HEK293 (cell line): ENCODE measurements around the gene COPRS.

Experiments used
- GLI4 ChIP-seq: fragments of 450-650 bp; formaldehyde crosslinking; IDR thresholded peaks from 2 replicates; pipeline ENCODE4 v1.5.1; 2016; ENCODE audit warnings: missing biosample characterization, missing genetic modification characterization
- GLIS1 ChIP-seq: fragments of 450-650 bp; formaldehyde crosslinking; IDR thresholded peaks from 2 replicates; pipeline ENCODE4 v1.5.1; 2016; ENCODE audit warnings: missing biosample characterization, missing genetic modification characterization
- HOXA7 ChIP-seq: sonication (generic); formaldehyde crosslinking; IDR thresholded peaks from 2 replicates; pipeline ENCODE4 v1.8.1; 2022; ENCODE audit warnings: missing genetic modification reagents, borderline replicate concordance
- MZF1 ChIP-seq: fragments of 450-650 bp; formaldehyde crosslinking; IDR thresholded peaks from 2 replicates; pipeline ENCODE4 v1.5.1; 2017; ENCODE audit warnings: missing biosample characterization, missing genetic modification characterization, borderline replicate concordance
- SCRT1 ChIP-seq: fragments of 450-650 bp; formaldehyde crosslinking; IDR thresholded peaks from 2 replicates; pipeline ENCODE4 v1.5.1; 2016; ENCODE audit warnings: missing biosample characterization, missing genetic modification characterization, borderline replicate concordance
- YY1 ChIP-seq: fragments of 450-650 bp; formaldehyde crosslinking; IDR thresholded peaks from 2 replicates; pipeline ENCODE4 v1.5.1; 2018; ENCODE audit warnings: missing biosample characterization, missing genetic modification characterization
- ZNF121 ChIP-seq: fragments of 450-650 bp; formaldehyde crosslinking; IDR thresholded peaks from 2 replicates; pipeline ENCODE4 v1.5.1; 2016; ENCODE audit warnings: missing biosample characterization, missing genetic modification characterization
- ZNF157 ChIP-seq: fragments of 450-650 bp; formaldehyde crosslinking; IDR thresholded peaks from 2 replicates; pipeline ENCODE4 v1.5.1; 2016; ENCODE audit warnings: missing biosample characterization, missing genetic modification characterization
- ZNF561 ChIP-seq: fragments of 450-650 bp; IDR thresholded peaks from 2 replicates; pipeline ENCODE4 v1.5.1; 2018; ENCODE audit warnings: missing biosample characterization, missing genetic modification characterization, borderline replicate concordance
- ZNF777 ChIP-seq: fragments of 450-650 bp; formaldehyde crosslinking; IDR thresholded peaks from 2 replicates; pipeline ENCODE4 v1.5.1; 2017; ENCODE audit warnings: missing biosample characterization, missing genetic modification characterization, borderline replicate concordance
- TF ChIP-seq, protein P1 (sequence below): fragments of 450-650 bp; formaldehyde crosslinking; IDR thresholded peaks from 2 replicates; pipeline ENCODE4 v1.5.1; 2016; ENCODE audit warnings: missing biosample characterization, missing genetic modification characterization

DNA sequence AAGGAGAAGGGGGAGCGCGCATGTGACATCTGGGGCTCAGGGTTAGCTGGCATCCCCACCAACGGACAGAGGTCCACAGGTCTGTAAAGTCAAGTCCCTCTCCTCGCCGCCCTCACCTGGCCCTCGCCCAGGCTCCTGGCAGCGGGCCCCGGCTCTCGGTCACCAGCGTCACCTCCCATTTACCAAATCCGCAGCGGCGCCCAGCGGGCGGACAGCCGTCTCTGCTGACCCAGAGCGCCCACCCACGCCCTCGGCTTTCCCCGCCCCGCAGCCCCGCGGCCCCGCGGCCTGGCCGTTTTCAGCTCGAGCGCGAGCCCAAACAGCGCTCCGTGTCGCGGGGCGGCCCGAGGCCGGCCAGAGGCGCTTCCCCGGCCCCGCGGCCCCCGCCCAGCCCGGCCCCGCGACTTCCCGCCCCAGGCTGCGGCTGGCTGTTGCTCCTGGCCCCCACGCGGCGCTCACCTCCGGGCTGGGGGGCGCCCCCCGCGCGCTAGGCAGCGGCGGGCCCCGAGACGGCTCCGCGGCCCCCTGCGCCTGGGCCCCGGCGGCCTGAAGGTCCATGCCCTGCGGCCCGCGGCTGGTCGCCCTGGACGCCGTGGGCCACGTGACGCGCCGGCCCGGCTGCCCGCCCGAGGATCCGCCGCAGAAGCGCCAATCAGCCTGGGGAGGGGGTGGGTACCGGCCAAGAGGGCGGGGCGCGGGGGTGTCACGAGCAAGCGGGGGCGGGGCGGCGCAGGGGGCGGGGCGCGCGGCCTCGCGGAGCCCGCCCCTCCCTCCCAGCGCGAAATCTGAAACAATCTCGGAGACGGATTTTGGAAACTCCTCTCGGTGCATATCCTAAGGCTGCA lies at the start of gene COPRS:
- TF ChIP-seq HOXA7 (CRISPR knock-in tag) (no peak), ZNF561 (tag by site-specific recombination) (peak; percentile 30; the same call in 1 of the 2 replicates), MZF1 (tag by site-specific recombination) (no peak), YY1 (tag by site-specific recombination) (no peak), GLIS1 (tag by site-specific recombination) (no peak), GLI4 (tag by site-specific recombination) (no peak), SCRT1 (no peak), ZNF777 (tag by site-specific recombination) (no peak), ZNF157 (no peak), ZNF121 (no peak)
- TF ChIP-seq, protein P1, sequence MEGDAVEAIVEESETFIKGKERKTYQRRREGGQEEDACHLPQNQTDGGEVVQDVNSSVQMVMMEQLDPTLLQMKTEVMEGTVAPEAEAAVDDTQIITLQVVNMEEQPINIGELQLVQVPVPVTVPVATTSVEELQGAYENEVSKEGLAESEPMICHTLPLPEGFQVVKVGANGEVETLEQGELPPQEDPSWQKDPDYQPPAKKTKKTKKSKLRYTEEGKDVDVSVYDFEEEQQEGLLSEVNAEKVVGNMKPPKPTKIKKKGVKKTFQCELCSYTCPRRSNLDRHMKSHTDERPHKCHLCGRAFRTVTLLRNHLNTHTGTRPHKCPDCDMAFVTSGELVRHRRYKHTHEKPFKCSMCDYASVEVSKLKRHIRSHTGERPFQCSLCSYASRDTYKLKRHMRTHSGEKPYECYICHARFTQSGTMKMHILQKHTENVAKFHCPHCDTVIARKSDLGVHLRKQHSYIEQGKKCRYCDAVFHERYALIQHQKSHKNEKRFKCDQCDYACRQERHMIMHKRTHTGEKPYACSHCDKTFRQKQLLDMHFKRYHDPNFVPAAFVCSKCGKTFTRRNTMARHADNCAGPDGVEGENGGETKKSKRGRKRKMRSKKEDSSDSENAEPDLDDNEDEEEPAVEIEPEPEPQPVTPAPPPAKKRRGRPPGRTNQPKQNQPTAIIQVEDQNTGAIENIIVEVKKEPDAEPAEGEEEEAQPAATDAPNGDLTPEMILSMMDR (tag by site-specific recombination) = no peak
